ENCODE results near the gene GNB5.

DNA sequence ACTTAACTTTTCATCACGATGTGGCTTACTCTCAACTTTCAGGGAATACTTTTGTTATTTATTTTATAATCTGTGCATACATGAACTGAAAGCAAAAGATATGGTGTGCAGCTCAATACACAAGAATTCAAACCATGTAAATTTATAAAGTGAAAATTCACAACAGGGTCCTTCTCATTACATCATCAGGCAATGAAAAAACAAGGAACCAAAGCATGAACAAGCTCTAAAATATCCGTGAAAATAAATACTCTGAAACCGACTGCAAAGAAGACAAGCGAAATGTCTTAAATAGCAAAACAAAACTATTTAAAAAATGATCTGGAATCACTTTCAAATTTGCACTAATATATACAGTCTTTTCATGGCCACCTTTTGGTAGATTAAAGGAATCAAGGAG, 28.9 kb downstream of the GNB5 start:
- TF ChIP-seq, protein P1, sequence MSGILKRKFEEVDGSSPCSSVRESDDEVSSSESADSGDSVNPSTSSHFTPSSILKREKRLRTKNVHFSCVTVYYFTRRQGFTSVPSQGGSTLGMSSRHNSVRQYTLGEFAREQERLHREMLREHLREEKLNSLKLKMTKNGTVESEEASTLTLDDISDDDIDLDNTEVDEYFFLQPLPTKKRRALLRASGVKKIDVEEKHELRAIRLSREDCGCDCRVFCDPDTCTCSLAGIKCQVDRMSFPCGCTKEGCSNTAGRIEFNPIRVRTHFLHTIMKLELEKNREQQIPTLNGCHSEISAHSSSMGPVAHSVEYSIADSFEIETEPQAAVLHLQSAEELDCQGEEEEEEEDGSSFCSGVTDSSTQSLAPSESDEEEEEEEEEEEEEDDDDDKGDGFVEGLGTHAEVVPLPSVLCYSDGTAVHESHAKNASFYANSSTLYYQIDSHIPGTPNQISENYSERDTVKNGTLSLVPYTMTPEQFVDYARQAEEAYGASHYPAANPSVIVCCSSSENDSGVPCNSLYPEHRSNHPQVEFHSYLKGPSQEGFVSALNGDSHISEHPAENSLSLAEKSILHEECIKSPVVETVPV (CRISPR knock-in tag; IDR thresholded peaks at IDR 0.05) = no peak
- TF ChIP-seq PATZ1 (CRISPR knock-in tag; IDR thresholded peaks at IDR 0.05; ENCODE audit: borderline replicate concordance) = no peak
- no peak for TF ChIP-seq RARB (CRISPR knock-in tag; IDR thresholded peaks at IDR 0.05)
- no peak for TF ChIP-seq GLIS3 (CRISPR knock-in tag; IDR thresholded peaks at IDR 0.05)
- TF ChIP-seq ZFP3 (CRISPR knock-in tag; IDR thresholded peaks at IDR 0.05) = no peak
- no peak for TF ChIP-seq ZNF70 (CRISPR knock-in tag; IDR thresholded peaks at IDR 0.05)

Data from SK-N-SH treated with all-trans-retinoic acid at 6 μM for 48 hours (cell line).